ENCODE results near the gene TPP1.

TPP1 gene

DNA sequence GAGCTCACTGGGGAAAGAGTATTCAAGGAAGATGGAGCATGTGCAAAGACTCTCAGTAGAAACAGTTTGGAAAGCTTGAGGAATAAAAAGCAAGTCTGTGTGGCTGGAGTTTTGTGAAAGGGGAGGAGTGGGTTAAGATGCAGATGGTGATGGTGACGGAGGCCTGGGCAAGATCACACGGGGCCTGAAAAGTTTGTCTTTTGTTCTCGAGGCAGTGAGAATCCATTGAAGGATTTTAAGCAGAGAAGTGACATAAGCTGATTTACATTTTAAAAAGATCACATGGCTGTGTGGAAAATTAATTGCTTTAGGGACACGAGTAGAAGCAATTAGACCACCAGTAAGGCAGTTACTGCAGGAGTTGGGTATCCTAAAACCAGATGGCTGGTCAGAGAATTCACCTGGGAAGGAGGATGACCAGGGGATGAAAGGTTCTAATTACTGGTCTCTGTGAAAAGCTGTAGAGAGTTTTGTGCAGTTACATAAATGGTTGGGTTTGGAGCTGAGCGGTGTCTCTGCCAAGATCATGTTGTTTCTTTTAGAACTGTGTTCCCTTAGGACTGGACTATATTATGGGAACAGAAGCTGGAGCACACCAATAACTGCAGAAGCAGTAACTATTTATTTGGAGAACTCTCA lies 22.9 kb downstream of the TPP1 start:
- no peak for DNase-seq (ENCODE audit: low read depth in 1 of 2, low spot score in 1 of 2)

- DNase-seq (ENCODE audit: low read depth in 1 of 2, low spot score in 1 of 2) = no peak
Measured at GRCh38 chr11:6594142-6594768, 25.0 kb downstream of the TPP1 start.

GRCh38 chr11:6588018-6588417 lies 31.2 kb downstream of the TPP1 start:
- no peak for DNase-seq (ENCODE audit: low read depth in 1 of 2, low spot score in 1 of 2)

GRCh38 chr11:6587360-6587953 lies 31.8 kb downstream of the TPP1 start:
- DNase-seq (ENCODE audit: low read depth in 1 of 2, low spot score in 1 of 2) = no peak

GRCh38 chr11:6586434-6587359 lies 32.5 kb downstream of the TPP1 start:
- no peak for DNase-seq (ENCODE audit: low read depth in 1 of 2, low spot score in 1 of 2)

DNA sequence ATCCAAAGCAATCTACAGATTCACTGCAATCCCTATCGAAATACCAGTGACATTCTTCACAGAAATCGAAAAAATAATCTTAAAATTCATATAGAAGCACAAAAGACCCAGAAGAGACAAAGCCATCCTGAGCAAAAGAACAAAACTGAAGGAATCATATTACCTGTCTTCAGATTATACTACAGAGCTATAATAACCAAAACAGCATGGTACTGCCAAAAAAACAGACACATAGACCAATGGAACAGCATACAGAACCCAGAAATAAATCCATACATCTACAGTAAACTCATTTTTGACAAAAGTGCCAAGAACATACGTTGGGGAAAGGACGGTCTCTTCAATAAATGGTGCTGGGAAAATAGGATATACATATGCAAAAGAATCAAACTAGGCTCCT lies 34.7 kb downstream of the TPP1 start:
- no peak for DNase-seq (ENCODE audit: low read depth in 1 of 2, low spot score in 1 of 2)

DNA sequence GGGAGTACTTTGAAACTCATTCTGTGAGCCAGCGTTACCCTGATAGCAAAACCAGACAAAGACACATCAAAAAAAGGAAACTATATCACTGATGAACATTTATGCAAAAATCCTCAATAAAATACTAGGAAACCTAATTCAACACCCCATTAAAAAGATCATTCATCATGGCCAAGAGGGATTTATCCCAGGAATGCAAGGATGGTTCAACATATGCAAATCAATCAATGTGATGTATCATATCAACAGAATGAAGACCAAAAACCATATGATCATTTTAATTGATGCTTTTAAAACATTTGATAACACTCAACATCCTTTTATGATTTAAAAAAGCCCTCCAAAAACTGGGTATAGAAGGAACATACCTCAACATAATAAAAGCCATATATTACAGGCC lies 35.6 kb downstream of the TPP1 start:
- DNase-seq (ENCODE audit: low read depth in 1 of 2, low spot score in 1 of 2) = no peak

GRCh38 chr11:6579681-6580080 lies 39.5 kb downstream of the TPP1 start:
- no peak for DNase-seq (ENCODE audit: low read depth in 1 of 2, low spot score in 1 of 2)

DNA sequence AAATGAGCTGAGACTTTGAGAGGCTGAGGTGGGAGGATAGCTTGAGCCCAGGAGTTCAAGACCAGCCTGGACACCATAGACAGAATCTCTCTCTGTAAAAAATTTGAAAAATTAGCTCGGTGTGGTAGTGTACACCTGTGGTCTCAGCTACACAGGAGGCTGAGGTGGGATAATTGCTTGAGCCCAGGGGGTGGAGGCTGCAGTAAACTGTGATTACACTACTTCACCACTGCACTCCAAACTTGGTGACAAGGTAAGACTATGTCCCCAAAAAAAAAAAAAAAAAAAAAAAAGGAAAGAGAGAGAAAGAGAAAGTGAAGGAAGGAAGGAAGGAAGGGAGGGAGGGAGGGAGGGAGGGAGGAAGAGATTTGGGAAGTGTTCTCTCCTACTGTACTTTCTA lies 41.1 kb downstream of the TPP1 start:
- no peak for DNase-seq (ENCODE audit: low read depth in 1 of 2, low spot score in 1 of 2)

DNA sequence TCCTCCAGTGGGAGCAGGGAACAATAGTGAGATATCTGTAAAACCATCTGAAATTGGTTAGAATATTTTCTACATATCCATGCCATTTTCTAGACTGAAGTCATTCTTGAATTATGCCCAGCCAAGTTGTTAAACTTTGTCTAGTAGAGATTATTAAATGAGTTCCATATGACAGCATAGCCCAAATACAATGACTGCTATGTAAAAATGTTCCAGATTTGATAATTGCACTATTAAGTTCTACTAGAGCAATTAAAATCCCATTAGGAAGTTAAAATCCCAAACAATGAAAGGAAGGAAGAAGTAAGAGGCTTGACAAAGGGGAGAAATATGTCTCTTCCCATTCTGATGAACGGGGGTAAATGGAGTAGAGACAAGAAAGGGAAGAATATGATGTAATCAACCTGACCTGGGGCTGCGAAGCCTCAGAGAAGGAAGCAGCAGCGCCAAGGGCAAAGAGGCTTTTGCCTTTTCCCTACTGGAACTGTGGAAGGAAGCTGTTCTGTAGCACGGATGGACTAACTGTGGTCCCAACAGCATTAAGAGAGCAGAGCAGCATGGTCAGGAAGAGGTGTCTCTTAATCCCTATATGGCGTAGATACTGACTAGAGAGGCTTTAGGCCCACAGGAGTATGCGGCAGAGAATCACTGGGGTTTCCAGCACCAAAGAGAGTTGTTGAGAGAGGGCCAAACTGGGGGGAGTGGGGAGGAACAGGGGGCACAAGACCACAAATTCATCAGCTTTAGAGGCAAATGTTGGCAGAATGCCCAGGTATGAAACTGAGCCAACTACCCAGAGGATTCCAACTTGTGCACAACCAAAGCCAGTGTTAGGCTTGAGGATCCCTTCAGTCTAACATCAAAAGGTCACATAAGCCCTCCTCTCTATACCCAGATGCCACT lies 42.5 kb downstream of the TPP1 start:
- DNase-seq (ENCODE audit: low read depth in 1 of 2, low spot score in 1 of 2) = no peak

GRCh38 chr11:6574816-6575715 lies 44.2 kb downstream of the TPP1 start:
- DNase-seq (ENCODE audit: low read depth in 1 of 2, low spot score in 1 of 2) = no peak

- DNase-seq (ENCODE audit: low read depth in 1 of 2, low spot score in 1 of 2) = no peak
Measured at GRCh38 chr11:6572215-6572614, 47.0 kb downstream of the TPP1 start.

DNA sequence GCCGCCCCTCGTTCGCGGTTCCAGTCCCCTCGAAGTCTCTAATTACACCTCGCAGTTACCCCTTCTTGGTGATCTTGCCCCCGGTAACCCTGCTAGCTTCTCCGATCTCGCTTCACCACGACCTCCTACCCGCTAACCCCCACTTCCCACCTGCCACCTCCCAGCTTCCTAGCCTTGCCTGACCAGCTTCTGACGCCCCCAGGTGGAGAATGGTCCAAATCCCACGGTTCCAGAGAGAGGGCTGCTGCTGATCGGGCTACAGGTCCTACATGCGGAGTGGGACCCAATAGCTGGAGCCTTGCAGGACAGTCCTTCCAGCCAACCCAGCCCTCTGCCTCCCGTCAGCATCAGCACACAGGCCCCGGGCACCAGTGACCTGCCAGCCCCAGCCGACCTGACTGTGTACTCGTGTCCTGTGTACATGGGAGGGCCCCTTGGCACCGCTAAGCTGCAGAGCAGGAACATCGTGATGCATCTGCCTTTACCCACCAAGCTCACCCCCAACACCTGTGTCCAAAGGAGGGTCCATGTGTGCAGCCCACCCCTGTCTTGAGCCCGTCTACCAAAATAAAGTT lies 47.7 kb downstream of the TPP1 start:
- DNase-seq (ENCODE audit: low read depth in 1 of 2, low spot score in 1 of 2) = no peak

GRCh38 chr11:6570691-6571427 lies 48.4 kb downstream of the TPP1 start:
- DNase-seq (ENCODE audit: low read depth in 1 of 2, low spot score in 1 of 2) = no peak

GRCh38 chr11:6569706-6570105 lies 49.5 kb downstream of the TPP1 start:
- DNase-seq (ENCODE audit: low read depth in 1 of 2, low spot score in 1 of 2) = no peak

- no peak for DNase-seq (ENCODE audit: low read depth in 1 of 2, low spot score in 1 of 2)
Measured at GRCh38 chr11:6568191-6568918, 50.9 kb downstream of the TPP1 start.

DNA sequence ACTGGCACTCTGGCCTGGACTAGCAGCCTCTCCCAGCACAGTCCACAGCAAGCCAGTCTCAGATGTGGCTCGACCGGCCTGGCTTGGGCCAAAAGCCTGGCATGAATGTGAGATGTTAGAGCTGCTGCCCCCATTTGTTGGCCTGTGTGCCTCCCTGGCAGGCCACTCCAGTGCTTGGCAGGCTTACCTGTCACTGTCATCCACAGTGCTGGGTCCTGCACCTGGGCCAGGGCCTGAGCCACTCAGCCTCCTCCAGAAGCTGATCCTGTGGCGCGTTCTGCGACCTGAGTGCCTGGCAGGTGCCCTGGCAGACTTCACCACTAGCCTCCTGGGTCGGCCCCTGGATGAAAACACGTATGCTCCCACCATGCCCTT lies 51.9 kb downstream of the TPP1 start:
- no peak for DNase-seq (ENCODE audit: low read depth in 1 of 2, low spot score in 1 of 2)
